Uterus (tissue), 4 donors: ENCODE results near the gene FUT8. TPM values are rescaled to one million over a fixed set of nuclear protein-coding genes. Genes with fewer than 3 reads are reported as not detected.

Experiments
- DNase-seq, 2 donors: peaks; one replicate each; pipeline ENCODE4 v3.0.0-alpha.2; 2019 to 2020
- H3K27ac ChIP-seq, 2 donors: fragments of 200-600 bp; sonication (generic); 1 replicate in 1 of 2; 2 replicates in 1 of 2; pipeline ENCODE4 v1.5.1; 2016 to 2018
- H3K27me3 ChIP-seq, 2 donors: fragments of 200-600 bp; sonication (generic); one replicate each; pipeline ENCODE4 v1.5.1; 2018 to 2019; ENCODE audit warnings: control low read depth in 1 of 2
- H3K36me3 ChIP-seq, 2 donors: fragments of 200-600 bp; sonication (generic); one replicate each; pipeline ENCODE4 v1.5.1; 2019; ENCODE audit warnings: control low read depth in 1 of 2
- H3K4me1 ChIP-seq, 2 donors: fragments of 200-600 bp; sonication (generic); one replicate each; pipeline ENCODE4 v1.5.1; 2018 to 2019; ENCODE audit warnings: control low read depth in 1 of 2
- H3K4me3 ChIP-seq, 2 donors: fragments of 200-600 bp; sonication (generic); 1 replicate in 1 of 2; 2 replicates in 1 of 2; pipeline ENCODE4 v1.5.1; 2018 to 2019; ENCODE audit warnings: mild to moderate bottlenecking in 1 of 2
- H3K9me3 ChIP-seq, 2 donors: fragments of 200-600 bp; sonication (generic); one replicate each; pipeline ENCODE4 v1.5.1; 2019; ENCODE audit warnings: control low read depth in 1 of 2
- CTCF ChIP-seq, 4 experiments: fragments of 200-600 bp in 2 of 4; fragments of 450-650 bp in 2 of 4; sonication (generic) in 2 of 4; IDR thresholded peaks; one replicate each; pipeline ENCODE4 v1.5.1; 2016 to 2019; ENCODE audit warnings: antibody characterized with exemption in 4 of 4, mild to moderate bottlenecking in 2 of 4, moderate library complexity in 1 of 4
- POLR2A ChIP-seq, 2 donors: fragments of 450-650 bp; IDR thresholded peaks; one replicate each; pipeline ENCODE4 v1.6.1; 2016; ENCODE audit warnings: antibody characterized with exemption in 2 of 2, mild to moderate bottlenecking in 1 of 2, moderate library complexity in 1 of 2
- intact Hi-C: fragments of 100-400 bp; cut with DNase I; formaldehyde crosslinking; loops from one replicate; pipeline ENCODE4 v1.15.1; 2023; ENCODE audit warnings: low total_unique reads
- total RNA-seq, 4 donors: library from RNA; depleted of rRNA in 3 of 4; stranded (reverse); fragments of >200 nt in 3 of 4; gene quantifications; one replicate each; pipeline versions ENCODE4 v1.1.0 to v1.2.4, GENCODE V29; 2014 to 2023
- donor health status: DM: yes; HTN: yes; CAD: no.

Gene FUT8
- total RNA-seq, 4 donors from 2014 or later = 39.2 to 57.6 (median 51.8) TPM

GRCh38 chr14:65560340-65561027 lies 148.0 kb downstream of the FUT8 start:
- Histone ChIP-seq H3K4me3 (no peak overlapping the region), H3K27ac (no peak overlapping the region), H3K9me3 (no peaks in the 10 kb centered on the region), H3K27me3 (no peaks in the 10 kb centered on the region), H3K4me1 (no peaks in the 10 kb centered on the region), H3K36me3 (no peaks in the 10 kb centered on the region)
- TF ChIP-seq CTCF (IDR thresholded peaks at IDR 0.05) (no peak), POLR2A (IDR thresholded peaks at IDR 0.05) (no peak)
- no peak for DNase-seq
- intact Hi-C loops = no loop called here

GRCh38 chr14:65564370-65564769 lies 151.8 kb downstream of the FUT8 start:
- TF ChIP-seq POLR2A (IDR thresholded peaks at IDR 0.05) = no peak
- TF ChIP-seq CTCF (IDR thresholded peaks at IDR 0.05) = no peak
- intact Hi-C loops = no loop called here
- Histone ChIP-seq H3K4me3 (no peak overlapping the region), H3K9me3 (no peaks in the 10 kb centered on the region), H3K36me3 (no peaks in the 10 kb centered on the region), H3K4me1 (no peaks in the 10 kb centered on the region), H3K27me3 (no peaks in the 10 kb centered on the region), H3K27ac (no peak overlapping the region)
- no peak for DNase-seq

- Histone ChIP-seq H3K27ac (no peak overlapping the region), H3K9me3 (no peaks in the 10 kb centered on the region), H3K4me3 (no peak overlapping the region), H3K36me3 (no peaks in the 10 kb centered on the region), H3K27me3 (no peaks in the 10 kb centered on the region), H3K4me1 (no peaks in the 10 kb centered on the region)
- TF ChIP-seq POLR2A (IDR thresholded peaks at IDR 0.05) = no peak
- no peak for TF ChIP-seq CTCF (IDR thresholded peaks at IDR 0.05)
- intact Hi-C loops = no loop called here
- DNase-seq = no peak
Measured at GRCh38 chr14:65565948-65566347, 153.4 kb downstream of the FUT8 start.

- H3K36me3 ChIP-seq = no peaks in the 10 kb centered on the region
- TF ChIP-seq CTCF (IDR thresholded peaks at IDR 0.05) (no peak), POLR2A (IDR thresholded peaks at IDR 0.05) (no peak)
- no peaks in the 10 kb centered on the region for H3K27me3 ChIP-seq
- H3K9me3 ChIP-seq = no peaks in the 10 kb centered on the region
- no peak for DNase-seq
- H3K27ac ChIP-seq = no peak overlapping the region
- no peaks in the 10 kb centered on the region for H3K4me1 ChIP-seq
- intact Hi-C loops = no loop called here
- no peak overlapping the region for H3K4me3 ChIP-seq
Measured at GRCh38 chr14:65566820-65567522, 154.4 kb downstream of the FUT8 start.

GRCh38 chr14:65574611-65575010 lies 162.1 kb downstream of the FUT8 start:
- H3K27ac ChIP-seq = no peak overlapping the region
- no peaks in the 10 kb centered on the region for H3K36me3 ChIP-seq
- no peaks in the 10 kb centered on the region for H3K27me3 ChIP-seq
- H3K4me1 ChIP-seq = no peaks in the 10 kb centered on the region
- no peak overlapping the region for H3K4me3 ChIP-seq
- no peak for DNase-seq
- H3K9me3 ChIP-seq = no peaks in the 10 kb centered on the region
- intact Hi-C loops = no loop called here
- no peak for TF ChIP-seq POLR2A (IDR thresholded peaks at IDR 0.05)
- TF ChIP-seq CTCF (IDR thresholded peaks at IDR 0.05) = no peak
